Panc1 (cell line): ENCODE measurements around the gene N4BP3. TPM values are rescaled to one million over a fixed set of nuclear protein-coding genes. Genes with fewer than 3 reads are reported as not detected.
"Not testable (repeated sequence)": the region's sequence is repeated elsewhere in the genome, so short reads cannot be mapped to it uniquely, and the experiment has no call there.

Source experiments
- ATAC-seq: fragments of 200-7000 bp; cut with Tn5 transposase; 2 replicates; pipeline ENCODE4 v1.9.1; 2020; ENCODE audit warnings: mild to moderate bottlenecking, moderate library complexity
- BruUV-seq: library from RNA; stranded (reverse); fragments of 400-500 nt; replicated peaks from 2 replicates; lab custom pipeline; 2021; lab: Mats Ljungman, UMichigan
- CTCF ChIA-PET: fragments of 300-600 bp; sonication (Branson Sonifier 250); formaldehyde crosslinking; loops from one replicate; lab custom pipeline; 2022; ENCODE audit warnings: antibody characterized with exemption; lab: Charles Lee
- POLR2A ChIA-PET: fragments of 300-600 bp; sonication (Branson Sonifier 250); formaldehyde crosslinking; loops from one replicate; lab custom pipeline; 2022; ENCODE audit warnings: antibody characterized with exemption; lab: Charles Lee
- DNase-seq: peaks from one replicate; pipeline ENCODE4 v3.0.0-alpha.2; 2010; ENCODE audit warnings: low read depth, low spot score
- H3K27ac ChIP-seq: 2 replicates; pipeline ENCODE4 v1.5.1; 2011; ENCODE audit warnings: mild to moderate bottlenecking, low read length, inconsistent platforms
- H3K27me3 ChIP-seq: fragments of 200-500 bp; sonication (Bioruptor generic); 2 replicates; pipeline ENCODE4 v1.6.0; 2014; ENCODE audit warnings: low read length, inconsistent platforms; ENCODE audit not compliant: control insufficient read depth, insufficient read depth
- H3K36me3 ChIP-seq: fragments of 200-500 bp; sonication (Bioruptor generic); 2 replicates; pipeline ENCODE4 v1.5.1; 2014; ENCODE audit warnings: inconsistent platforms, mild to moderate bottlenecking, low read length, moderate library complexity; ENCODE audit not compliant: control insufficient read depth, insufficient read depth
- H3K4me1 ChIP-seq: 2 replicates; pipeline ENCODE4 v1.5.1; 2011; ENCODE audit warnings: inconsistent platforms, mild to moderate bottlenecking, low read length, moderate library complexity; ENCODE audit not compliant: control insufficient read depth, insufficient read depth
- H3K4me3 ChIP-seq, 2 experiments: 2 replicates each; pipeline ENCODE4 v1.5.1; 2011 to 2012; ENCODE audit warnings: low read depth in 2 of 2, low read length in 2 of 2, mild to moderate bottlenecking in 2 of 2, inconsistent platforms in 1 of 2, moderate library complexity in 1 of 2
- H3K9me3 ChIP-seq: fragments of 200-500 bp; sonication (Bioruptor generic); 2 replicates; pipeline ENCODE4 v1.5.1; 2014; ENCODE audit warnings: low read depth, mild to moderate bottlenecking, inconsistent platforms, low read length, moderate library complexity; ENCODE audit not compliant: control insufficient read depth, insufficient read depth
- POLR2AphosphoS5 ChIP-seq: IDR thresholded peaks from 2 replicates; pipeline ENCODE4 v1.6.1; 2012; ENCODE audit warnings: mild to moderate bottlenecking, low read depth, low read length, moderate library complexity
- SIN3A ChIP-seq: IDR thresholded peaks from 2 replicates; pipeline ENCODE4 v1.6.1; 2012; ENCODE audit warnings: low read depth, mild to moderate bottlenecking, low read length, moderate library complexity, borderline replicate concordance; ENCODE audit not compliant: insufficient read depth
- TCF7L2 ChIP-seq: IDR thresholded peaks from 2 replicates; pipeline ENCODE4 v1.6.1; 2011; ENCODE audit warnings: mild to moderate bottlenecking, low read depth, low read length, inconsistent platforms
- in situ Hi-C: cut with HindIII; loops from 2 replicates; pipeline ENCODE4 v1.10.0; 2016; ENCODE audit warnings: low sequenced_read_pairs, low pct_unique_long_range_greater_than_20kb
- intact Hi-C: fragments of 100-400 bp; cut with micrococcal nuclease; formaldehyde crosslinking; loops from one replicate; pipeline ENCODE4 v1.10.0; 2022; ENCODE audit not compliant: unreplicated experiment
- total RNA-seq: library from RNA; stranded (reverse); gene quantifications from one replicate; pipeline ENCODE4 v1.2.1, GENCODE V29; 2021; ENCODE audit not compliant: unreplicated experiment
- TF ChIP-seq, protein P1 (sequence below), 2 experiments: IDR thresholded peaks; 2 replicates each; pipeline ENCODE4 v1.6.1; 2011 to 2012; ENCODE audit warnings: low read depth in 2 of 2, control low read depth in 1 of 2, low read length in 1 of 2, mild to moderate bottlenecking in 1 of 2, moderate library complexity in 1 of 2; ENCODE audit not compliant: insufficient read depth in 1 of 2
- TF ChIP-seq, protein P2 (sequence below): fragments of 450-650 bp; IDR thresholded peaks from 2 replicates; pipeline ENCODE4 v1.5.1; 2017; ENCODE audit warnings: mild to moderate bottlenecking

Gene N4BP3
- total RNA-seq, 1 experiment from 2014 or later, result 2.3 TPM

DNA sequence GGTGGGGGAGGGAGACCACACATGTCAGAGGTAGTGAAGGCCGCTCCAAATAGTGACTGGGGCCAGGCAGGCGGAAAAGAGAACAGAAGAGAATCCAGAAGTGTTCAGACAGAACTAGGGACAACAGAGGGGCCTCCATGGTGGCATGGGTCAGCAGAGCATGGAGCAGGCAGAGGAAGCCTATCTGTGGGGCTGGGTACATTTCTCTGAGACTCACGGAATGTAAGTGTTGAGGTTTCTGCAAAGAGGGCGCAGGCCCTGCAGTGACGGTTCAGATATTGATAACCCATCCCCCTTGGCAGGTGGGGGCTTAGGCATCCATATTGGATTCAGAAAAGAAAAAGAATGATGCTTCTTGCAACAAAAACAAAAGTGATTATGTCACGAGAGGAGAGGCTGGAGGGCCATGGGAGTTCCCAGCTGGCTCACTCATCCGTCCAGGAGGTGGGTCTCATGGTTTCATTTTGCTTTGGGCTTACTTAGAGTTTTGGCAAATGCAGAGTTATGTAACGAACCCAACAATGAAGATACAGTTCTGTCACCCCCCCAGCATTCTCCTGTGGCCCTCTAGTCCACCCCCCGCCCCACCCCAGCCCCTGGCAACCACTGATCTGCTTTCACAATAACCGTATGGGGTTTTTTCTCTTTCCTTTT, 12.0 kb downstream of the N4BP3 start:
- ATAC-seq, result no peak
- DNase-seq, result no peak
- H3K9me3 ChIP-seq, result no peaks in the 10 kb centered on the region
- no peak overlapping the region for H3K27ac ChIP-seq
- ChIA-PET CTCF (no interaction called here), POLR2A (interaction anchor here (1.1 kb wide), 1 partner anchor 28 kb away, joined by 4 read pairs; the partner anchor contains the start of gene NHP2)
- in situ Hi-C loops, result no loop called here
- no peak overlapping the region for H3K4me3 ChIP-seq
- H3K27me3 ChIP-seq, result no peaks in the 10 kb centered on the region
- H3K36me3 ChIP-seq, result no peaks in the 10 kb centered on the region
- no peaks in the 10 kb centered on the region; the same call in none of the 2 replicates for H3K4me1 ChIP-seq
- no peak for TF ChIP-seq POLR2AphosphoS5
- no TSS peak for BruUV-seq
- intact Hi-C loops, result no loop called here

DNA sequence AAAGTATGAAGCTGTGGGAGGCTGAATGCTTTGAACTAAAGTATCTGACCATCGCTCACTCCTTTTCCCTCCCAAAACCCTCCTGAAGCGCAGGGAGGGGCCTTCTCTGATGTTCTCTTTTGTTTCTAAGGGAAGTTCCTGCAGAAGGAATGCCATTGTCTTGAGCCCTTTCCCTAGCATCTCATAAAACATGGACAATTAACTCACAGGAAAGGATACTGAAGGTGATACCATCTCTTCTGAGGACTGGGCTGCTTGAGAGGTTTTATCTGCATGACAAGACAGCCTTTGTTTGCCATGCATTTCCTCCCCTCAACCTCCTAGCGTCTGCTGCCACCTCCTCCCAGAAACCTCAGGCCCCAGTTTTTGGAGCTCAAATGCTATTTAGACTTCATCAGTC, 13.2 kb downstream of the N4BP3 start:
- BruUV-seq, result no TSS peak
- Histone ChIP-seq H3K36me3 (no peaks in the 10 kb centered on the region; the same call in 1 of the 2 replicates), H3K27me3 (no peaks in the 10 kb centered on the region), H3K4me3 (no peak overlapping the region), H3K4me1 (no peaks in the 10 kb centered on the region; the same call in none of the 2 replicates), H3K27ac (no peak overlapping the region), H3K9me3 (no peaks in the 10 kb centered on the region)
- no peak for ATAC-seq
- TF ChIP-seq, protein P1, sequence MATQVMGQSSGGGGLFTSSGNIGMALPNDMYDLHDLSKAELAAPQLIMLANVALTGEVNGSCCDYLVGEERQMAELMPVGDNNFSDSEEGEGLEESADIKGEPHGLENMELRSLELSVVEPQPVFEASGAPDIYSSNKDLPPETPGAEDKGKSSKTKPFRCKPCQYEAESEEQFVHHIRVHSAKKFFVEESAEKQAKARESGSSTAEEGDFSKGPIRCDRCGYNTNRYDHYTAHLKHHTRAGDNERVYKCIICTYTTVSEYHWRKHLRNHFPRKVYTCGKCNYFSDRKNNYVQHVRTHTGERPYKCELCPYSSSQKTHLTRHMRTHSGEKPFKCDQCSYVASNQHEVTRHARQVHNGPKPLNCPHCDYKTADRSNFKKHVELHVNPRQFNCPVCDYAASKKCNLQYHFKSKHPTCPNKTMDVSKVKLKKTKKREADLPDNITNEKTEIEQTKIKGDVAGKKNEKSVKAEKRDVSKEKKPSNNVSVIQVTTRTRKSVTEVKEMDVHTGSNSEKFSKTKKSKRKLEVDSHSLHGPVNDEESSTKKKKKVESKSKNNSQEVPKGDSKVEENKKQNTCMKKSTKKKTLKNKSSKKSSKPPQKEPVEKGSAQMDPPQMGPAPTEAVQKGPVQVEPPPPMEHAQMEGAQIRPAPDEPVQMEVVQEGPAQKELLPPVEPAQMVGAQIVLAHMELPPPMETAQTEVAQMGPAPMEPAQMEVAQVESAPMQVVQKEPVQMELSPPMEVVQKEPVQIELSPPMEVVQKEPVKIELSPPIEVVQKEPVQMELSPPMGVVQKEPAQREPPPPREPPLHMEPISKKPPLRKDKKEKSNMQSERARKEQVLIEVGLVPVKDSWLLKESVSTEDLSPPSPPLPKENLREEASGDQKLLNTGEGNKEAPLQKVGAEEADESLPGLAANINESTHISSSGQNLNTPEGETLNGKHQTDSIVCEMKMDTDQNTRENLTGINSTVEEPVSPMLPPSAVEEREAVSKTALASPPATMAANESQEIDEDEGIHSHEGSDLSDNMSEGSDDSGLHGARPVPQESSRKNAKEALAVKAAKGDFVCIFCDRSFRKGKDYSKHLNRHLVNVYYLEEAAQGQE (IDR thresholded peaks at IDR 0.05; ENCODE audit: insufficient read depth in 1 of 2, low read depth in 2 of 2, low read length in 1 of 2), result no peak
- TF ChIP-seq TCF7L2 (no peak), POLR2AphosphoS5 (no peak), SIN3A (no peak)
- TF ChIP-seq, protein P2, sequence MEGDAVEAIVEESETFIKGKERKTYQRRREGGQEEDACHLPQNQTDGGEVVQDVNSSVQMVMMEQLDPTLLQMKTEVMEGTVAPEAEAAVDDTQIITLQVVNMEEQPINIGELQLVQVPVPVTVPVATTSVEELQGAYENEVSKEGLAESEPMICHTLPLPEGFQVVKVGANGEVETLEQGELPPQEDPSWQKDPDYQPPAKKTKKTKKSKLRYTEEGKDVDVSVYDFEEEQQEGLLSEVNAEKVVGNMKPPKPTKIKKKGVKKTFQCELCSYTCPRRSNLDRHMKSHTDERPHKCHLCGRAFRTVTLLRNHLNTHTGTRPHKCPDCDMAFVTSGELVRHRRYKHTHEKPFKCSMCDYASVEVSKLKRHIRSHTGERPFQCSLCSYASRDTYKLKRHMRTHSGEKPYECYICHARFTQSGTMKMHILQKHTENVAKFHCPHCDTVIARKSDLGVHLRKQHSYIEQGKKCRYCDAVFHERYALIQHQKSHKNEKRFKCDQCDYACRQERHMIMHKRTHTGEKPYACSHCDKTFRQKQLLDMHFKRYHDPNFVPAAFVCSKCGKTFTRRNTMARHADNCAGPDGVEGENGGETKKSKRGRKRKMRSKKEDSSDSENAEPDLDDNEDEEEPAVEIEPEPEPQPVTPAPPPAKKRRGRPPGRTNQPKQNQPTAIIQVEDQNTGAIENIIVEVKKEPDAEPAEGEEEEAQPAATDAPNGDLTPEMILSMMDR, result no peak
- intact Hi-C loops, result no loop called here
- no peak for DNase-seq
- POLR2A ChIA-PET, result no interaction called here
- CTCF ChIA-PET, result no interaction called here
- in situ Hi-C loops, result no loop called here

DNA sequence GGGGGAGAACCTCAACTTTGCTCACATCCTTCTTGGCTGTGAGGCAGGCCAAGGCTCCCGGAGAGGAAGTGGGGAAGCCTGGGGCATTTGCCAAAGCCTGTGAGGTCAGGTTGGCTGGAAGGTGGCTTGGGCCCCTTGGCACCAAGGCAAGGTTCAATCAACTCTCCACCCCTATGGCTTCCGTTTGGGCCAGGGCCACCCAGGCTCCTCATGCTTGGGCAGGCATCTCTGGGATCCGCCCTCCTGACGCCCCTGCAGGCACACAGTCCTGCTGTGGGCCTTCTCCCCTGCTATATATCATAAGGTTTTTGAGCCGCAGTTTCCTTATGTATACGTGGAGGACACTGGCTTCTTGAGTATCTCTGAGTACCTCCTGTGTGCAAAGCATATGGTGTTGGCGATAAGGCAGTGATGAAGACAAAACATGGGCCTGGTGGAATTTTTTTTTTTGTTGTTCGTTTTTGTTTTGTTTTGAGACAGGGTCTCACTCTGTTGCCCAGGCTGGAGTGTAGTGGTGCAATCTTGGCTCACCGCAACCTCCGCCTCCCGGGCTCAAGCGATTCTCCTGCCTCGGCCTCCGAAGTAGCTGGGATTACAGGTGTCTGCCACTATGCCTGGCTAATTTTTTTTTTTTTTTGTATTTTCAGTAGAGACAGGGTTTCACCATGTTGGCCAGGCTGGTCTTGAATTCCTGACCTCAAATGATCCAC, 14.1 kb downstream of the N4BP3 start:
- intact Hi-C loops, H3K4me3 ChIP-seq, in situ Hi-C loops, H3K36me3 ChIP-seq, BruUV-seq, H3K27ac ChIP-seq, POLR2A ChIA-PET, H3K9me3 ChIP-seq, DNase-seq, ATAC-seq, H3K27me3 ChIP-seq, CTCF ChIA-PET, H3K4me1 ChIP-seq: not testable (repeated sequence)
